HG03139 (cell line): ENCODE results near the gene CTIF.
"Not testable (repeated sequence)": the region's sequence is repeated elsewhere in the genome, so short reads cannot be mapped to it uniquely, and the experiment has no call there.

Experiments
- ATAC-seq: cut with Tn5 transposase; IDR thresholded peaks from one replicate; pipeline ENCODE4 v1.9.1; 2021; ENCODE audit not compliant: unreplicated experiment

CTIF gene

DNA sequence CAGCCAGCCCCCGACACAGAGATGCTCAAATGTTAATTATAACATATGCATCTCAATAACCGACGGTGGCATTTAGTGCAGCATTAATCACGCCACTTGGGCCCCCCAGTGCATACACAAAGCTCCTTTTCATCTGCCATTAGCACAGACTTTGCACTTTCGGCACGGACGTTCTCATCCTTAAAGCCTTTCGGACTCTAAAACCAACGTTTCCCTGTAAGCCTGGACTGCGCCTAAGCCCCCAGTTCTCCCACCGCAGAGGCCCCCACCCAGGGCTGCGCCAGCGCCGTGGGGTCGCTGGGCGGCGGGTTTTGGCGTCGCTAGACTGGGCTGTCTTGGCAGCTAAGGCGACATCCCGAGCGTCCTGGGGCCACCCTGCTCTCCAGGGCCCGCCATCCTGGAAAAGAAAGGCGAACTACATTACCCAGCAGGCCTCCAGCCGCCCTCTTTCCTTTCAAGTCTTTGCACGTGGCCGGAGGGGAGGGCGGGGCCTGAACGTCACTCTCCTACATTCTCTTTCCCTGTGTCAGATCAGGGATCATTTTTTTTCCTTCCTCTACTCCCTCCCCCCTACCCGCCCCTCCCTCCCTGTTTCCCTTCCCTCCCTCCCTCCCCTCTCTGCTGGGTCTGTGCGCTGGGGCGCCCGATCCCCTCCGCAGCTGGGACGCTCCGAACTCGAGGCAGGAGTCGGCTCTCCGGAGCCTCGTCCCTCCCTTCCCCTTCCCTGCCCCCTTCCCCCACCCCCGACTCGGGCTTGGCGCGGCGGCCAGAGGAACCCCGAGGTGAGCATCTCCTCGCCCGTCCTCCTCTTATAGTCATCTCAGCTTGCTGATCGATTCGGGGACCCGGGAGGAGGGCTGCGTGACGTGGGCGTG is at the start of gene CTIF:
CTIF (plus strand) TSS at position 501 of the 875 bp plus-strand sequence. CDS start 80,535 bp downstream, outside the sequence.
- peak; percentile 66 for ATAC-seq

DNA sequence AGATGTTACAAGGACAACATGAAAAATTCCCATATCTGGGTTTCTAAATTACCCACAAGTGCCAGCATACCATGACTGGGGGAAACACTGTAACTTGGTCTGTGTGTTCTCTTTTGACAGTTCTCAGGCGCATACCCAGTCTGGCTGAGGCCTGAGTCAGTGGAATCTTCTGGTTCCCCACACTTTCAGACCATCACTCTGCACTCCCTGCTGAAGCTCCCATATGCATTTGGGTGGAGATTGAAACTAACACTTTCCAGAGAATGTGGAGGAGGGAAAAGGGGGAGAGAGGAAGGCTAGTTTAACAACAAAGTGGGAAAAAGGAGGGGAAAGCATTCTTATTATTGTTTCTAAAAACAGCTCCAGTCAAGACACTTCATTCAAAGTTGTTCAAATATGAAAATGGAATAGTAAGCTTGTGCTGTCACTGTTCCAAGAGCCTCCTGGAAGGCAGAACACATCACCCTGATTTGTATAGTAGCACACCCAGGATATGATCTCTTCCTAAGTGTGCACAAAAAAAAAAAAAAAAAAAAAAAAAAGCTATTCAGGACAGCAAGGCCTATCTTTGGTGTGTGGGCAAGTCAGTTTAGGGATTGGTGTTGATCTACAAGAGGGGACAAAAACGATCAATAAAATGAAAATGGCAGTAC is 48.1 kb upstream of the CTIF start:
- ATAC-seq, result no peak

DNA sequence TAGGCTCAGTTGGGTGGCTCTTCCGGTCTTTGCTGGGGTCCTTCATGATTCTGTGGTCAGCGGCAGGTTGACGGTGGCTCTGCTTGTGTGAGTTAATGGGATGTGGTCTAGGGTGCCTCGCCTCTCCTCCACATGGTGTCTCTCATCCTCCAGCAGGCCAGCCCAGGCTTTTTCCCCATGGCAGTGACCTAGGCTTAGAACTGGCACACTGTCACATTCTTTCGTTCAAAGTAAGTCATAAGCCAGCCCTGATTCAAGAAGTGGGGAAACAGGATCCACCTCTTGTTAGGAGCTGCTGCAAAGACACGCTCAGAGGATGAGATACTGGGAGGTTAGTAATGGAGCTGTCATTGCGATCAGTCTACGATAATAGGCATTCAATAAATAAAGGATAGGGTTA is 46.0 kb upstream of the CTIF start:
- ATAC-seq, result no peak

DNA sequence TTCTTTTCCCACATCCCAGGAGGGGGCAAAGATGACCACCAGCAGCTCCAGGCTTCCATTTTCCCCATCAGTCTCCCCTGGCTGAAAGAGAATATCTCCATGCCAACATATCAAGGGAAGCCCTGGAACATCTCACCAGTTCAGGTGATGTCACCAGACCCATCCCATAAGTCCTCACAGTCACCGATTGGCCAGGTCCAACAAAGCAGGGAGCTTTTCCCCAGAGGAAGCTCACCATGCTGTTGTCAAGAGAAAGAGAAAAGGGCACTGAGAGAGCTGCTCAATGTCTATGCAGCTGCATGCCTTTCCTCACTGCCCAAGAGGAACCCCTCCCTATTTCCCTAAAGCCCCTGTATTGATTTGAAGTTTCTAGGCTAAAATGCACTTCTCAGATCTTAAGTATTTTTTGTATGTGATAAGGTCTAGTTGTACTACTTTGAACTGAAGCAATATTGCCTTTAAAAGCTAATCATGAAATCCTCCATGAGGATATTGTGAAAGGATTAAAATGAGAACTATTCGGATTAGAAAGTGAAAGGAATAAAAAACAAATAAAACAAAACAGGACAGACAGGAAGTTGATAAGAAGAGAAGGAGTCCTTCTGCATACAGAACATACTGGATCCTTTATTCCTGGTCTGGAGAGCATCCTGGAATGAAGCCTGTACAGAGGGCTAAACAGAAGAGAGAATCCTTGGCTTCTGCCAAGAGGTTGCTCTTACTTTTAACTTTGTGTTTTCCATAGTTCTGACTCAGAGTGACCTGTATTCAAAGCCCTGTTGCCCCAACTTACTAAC is 45.2 kb upstream of the CTIF start:
- ATAC-seq, result no peak

DNA sequence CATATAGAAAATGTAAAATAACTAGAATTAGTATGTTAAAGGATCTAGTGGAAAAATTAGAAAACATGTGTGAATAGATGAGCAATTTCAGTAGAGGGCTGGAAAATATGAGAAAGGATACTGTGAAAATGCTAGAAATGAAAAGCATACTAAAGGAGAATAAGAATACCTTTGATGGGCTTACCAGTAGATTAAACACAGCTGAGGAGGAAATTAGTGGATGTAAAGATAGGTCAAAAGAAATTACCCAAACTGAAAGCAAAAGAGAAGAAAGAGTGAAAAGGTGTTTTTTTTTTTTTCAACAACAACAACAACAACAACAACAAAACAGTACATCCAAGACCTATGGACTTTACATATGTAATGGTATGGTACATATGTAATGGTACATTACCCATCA is 41.0 kb upstream of the CTIF start:
- no peak for ATAC-seq

DNA sequence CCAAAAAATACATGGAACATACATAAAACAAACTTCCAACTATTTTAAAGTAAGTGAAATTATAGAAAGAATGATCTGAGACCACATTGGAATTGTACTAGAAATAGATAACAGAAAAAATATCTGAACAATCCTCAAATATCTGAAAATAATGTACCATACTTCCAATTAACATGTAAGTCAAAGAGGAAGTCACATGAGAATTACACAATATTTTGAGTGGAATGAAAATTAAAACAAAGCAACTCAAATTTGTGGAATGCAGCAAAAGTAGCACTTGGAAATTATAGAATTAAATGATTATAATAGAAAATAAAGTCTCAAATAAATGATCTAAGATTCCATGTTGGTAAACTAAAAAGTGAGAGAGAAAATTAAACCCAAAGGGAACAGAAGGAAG is 38.3 kb upstream of the CTIF start:
- no peak for ATAC-seq

DNA sequence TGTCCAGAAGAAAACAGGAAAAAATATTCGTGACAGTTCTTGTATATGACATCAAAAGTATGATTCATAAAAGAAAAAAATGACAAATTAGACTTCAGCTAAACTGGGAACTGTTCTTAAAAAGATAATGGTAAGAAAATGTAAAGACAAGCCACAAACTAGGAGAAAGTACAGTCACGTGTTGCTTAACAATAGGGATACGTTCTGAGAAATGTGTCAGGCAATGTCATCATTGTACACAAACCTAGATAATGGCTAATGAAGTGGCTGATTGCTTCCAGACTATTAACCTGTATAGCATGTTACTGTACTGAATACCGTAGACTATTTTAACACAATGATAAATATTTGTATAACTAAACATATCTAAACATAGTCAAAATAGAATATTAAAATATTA is 35.9 kb upstream of the CTIF start:
- no peak for ATAC-seq

DNA sequence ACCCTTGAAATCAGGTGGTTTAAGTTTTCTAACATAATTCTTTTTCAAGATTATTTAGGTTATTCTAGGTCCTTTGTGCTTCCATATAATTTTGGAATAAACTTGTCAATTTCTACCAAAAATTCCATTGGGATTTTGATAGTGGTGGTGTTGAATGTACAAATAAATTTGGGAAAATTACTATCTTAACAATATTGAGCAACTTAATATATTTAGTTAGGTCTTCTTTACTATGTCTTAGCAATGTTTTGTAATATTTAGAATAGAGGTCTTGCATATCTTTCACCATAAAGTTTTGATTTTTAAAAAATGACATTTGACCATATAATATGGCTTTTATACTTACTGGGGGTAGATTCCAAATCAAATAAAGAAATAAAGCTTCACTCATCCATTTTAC is 34.0 kb upstream of the CTIF start:
- ATAC-seq, result no peak

DNA sequence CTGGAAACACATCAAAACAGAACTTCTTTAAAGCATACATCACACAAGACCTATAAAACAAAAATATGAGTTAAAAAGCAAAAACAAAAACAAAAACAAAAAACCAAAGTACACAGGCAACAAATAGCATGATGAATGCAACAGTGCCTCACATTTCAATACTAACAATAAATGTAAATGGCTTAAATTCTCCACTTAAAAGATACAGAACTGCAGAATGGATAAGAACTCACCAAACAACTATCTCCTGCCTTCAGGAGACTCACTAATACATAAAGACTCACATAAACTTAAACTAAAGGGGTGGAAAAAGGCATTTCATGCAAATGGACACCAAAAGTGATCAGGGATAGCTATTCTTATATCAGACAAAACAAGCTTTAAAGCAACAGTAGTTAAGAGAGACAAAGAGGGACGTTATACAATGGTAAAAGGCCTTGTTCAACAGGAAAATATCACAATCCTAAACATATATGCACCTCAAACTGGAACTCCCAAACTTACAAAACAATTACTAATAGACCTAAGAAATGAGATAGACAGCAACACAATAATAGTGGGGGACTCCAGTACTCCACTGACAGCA is 31.8 kb upstream of the CTIF start:
- ATAC-seq, result not testable (repeated sequence)

DNA sequence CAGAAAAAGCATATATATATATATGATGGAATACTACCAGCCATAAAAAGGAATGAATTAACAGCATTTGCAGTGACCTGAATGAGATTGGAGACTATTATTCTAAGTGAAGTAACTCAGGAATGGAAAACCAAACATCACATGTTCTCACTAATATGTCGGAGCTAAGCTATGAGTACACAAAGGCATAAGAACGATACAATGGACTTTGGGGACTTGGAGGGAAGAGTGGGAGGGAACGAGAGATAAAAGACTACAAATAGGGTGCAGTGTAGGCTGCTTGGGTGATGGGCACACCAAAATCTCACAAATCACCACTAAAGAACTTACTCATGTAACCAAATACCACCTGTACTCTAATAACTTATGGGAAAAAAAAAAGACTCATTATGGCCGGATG is 26.3 kb upstream of the CTIF start:
- ATAC-seq, result not testable (repeated sequence)

DNA sequence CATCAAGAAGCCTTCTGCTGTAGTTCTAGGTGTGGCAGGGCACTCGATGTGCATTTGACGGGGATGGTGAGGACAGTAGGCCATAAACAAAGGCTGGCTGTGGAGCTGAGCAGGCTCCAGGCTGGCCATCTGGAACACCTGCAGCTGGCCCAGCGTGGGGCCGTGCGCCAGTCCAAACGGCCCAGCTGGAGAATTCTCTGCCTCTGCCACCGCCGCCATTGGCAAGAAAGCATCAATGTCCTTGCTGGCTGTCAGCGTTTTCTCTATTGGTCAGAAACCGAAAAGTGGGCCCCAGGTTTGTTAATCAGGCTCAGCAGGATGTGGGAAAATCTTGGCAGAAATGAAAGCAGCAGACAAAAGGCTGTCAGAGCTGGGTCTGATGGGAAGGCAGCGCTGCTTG is 24.0 kb upstream of the CTIF start:
- no peak for ATAC-seq

DNA sequence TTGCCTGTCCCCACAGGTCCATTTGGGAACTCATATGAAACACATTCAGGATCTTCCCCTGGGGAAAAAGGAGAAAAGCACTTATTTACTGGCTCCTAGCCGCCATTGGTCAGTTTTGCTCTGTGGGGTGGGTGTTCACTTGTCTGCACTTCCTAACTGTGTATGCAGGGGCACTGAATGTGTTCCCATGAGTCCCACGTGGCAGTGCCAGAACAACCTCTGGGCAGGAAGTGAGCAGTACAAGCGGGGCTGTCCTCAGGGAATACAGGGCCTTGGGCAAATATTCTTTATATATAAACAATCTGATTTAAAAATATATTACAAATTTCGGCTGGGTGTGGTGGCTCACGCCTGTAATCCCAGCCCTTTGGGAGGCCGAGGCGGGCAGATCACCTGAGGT is 21.8 kb upstream of the CTIF start:
- ATAC-seq, result no peak

DNA sequence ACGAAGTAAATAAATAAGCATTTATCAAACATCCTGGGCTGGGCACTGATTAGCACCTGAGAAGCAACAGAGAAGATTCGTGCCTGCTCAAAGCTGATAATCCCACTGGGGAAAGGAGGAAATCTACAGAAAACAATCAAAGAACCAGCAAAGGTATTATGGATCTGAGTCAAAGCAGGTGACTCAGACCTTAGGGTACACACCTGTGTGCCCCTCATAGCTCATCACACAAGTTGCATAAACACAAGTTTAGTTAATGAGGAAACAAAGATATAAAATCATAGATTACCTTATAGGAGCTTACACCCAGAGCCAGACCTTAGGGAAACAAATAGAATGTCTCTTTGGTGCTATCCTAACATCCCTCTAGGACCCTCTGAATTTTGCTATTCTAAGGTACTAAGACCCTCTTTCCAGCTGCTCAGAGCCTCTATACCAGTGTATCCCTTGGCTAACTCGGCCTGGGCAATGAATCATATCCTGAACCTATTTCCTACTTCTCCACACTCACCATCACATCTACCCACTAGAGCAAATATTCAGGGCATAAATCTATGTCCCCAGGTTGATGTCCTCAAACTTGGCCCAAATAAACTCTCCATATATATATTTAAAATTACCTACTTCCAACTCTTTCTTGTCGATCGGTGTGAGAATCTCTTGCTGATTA is 19.3 kb upstream of the CTIF start:
- no peak for ATAC-seq

DNA sequence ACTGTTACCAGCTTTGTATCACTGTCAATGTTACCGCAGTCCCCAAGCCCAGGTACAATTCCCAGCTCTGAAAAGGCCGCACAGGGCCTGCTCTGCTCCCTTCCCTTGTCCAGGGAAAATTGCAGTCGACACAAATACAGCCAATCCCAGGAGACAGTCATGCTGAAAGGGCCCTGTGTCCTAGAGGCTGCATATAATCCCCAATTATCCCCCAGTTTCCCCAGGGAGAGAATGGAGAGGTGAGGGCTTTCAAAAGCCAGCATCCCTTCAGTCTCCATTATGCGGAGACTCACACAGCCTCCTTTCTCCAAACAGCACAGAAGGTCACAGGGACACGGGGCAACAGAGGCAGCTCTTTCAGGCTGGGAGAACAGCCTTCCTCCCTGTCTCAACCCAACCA is 17.1 kb upstream of the CTIF start:
- no peak for ATAC-seq

DNA sequence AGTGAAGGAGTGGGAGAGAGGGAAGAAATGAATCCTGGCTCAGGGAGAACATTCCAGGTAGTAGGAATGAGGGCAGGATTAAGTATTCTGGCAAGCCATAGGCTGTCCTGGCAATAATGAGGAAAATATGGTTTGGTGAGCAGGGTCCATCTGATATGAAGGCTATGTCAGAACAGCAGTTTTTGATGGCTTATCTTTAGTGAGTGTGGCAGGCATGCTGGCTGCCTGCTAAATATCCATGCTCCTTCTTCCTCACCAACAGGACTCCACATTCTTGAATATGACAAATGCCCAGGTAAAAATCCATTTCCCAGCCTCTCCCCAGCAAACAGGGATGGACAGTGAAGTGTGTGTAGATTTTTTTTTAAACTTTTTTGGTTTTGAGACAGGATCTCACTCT is 13.2 kb upstream of the CTIF start:
- ATAC-seq, result no peak

DNA sequence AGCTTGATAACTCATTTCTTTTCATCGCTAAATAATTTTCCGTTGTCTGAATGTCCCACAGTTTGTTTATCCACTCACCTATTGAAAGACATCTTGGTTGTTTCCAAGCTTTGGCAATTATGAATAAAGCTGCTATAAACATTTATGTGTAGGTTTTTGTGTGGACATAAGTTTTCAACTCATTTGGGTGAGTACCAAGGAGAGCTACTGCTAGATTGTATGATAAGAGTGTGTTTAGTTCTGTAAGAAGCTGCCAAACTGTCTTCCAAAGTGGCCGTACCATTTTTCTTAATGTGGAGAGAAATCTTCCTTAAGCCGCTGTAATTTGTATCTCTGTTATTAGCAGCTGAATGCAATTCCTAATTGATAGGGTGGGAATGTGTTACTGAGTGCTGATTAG is 11.4 kb upstream of the CTIF start:
- no peak for ATAC-seq

DNA sequence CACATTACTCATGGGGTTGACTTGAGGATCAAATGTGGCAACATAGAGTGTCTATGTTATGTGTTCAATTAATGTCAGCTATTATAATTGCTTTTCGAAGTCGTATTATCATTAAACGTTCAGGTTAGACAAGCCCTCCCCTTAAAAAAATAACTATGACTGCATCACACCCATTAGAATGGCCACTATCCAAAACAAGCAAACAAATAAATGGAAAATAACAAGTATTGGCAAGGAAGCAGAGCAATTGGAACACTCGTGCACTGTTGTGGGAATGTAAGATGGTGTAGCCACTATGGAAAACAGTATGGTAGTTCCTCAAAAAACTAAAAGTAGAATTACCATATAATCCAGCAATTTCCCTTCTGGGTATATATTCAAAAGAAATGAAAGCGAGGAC is 10.0 kb upstream of the CTIF start:
- ATAC-seq, result no peak

DNA sequence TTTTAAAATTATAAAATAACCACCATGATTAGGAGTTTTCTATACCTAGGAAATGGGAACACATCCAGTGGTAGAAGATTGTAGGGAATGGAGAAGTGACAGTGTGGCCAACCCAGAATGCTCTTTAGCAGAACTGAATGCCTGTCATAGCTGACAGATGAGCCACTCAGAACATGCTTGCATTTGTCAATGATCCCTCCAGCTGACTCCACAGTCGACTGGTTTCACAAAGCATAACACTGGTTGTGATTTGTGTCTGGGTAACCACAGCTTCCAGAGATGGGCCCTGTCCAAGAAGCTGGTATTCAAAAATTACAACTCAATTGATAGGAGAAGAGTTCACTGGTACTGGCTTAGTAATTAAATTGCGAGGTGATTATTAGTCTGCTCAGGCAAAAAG is 9.0 kb upstream of the CTIF start:
- ATAC-seq, result no peak

DNA sequence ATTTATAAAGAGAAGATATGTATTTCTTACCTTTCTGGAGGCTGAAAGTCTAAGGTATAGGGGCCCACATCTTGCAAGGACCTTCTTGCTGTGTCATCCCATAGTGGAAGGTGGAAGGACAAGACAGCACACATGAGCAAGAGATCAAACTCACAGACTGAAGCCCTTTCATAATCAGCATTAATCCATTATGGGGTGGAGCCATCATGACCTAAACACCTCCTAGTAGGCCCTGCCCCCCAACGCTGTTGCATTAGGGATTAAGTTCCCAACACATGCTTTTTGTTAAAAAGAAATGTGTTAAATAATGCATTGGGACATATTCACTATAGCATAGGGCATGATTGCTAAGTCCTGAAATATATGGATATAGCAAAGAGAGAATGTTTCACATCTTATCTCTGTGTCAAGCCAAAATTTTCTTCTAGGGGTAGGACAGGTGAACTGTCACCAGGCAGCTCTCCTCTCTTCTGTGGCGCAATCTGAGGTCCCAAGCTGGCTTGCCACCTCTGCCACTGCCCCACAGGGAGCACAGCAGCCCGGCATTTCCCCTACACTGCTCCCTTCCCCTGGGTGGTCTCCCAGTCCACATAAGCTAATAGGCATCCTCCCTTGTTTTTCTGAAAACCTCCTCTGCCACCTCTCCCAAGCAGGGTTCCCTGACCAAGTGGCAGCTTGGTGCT is 8.3 kb upstream of the CTIF start:
- ATAC-seq, result no peak

DNA sequence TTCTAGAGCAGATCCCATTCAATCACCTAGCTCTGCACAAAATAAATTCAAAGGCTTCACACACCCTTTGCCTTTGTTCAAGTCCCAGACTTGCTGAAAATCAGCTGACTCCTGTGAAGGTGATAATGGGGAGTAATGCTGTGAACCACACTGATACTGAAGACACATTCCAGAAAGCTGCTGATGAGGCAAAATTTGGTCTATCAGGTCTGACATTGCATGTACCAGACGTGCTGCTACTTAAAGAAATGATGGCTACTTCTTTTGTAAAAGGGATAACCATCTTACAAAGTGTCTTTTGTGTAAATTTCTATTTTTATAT is 7.8 kb upstream of the CTIF start:
- no peak for ATAC-seq
